B cell (primary cell): ENCODE data around the gene THY1.

Experiments
- EZH2 ChIP-seq: IDR thresholded peaks from 2 replicates; pipeline ENCODE4 v1.6.1; 2012; ENCODE audit warnings: borderline replicate concordance, low read depth, mild to moderate bottlenecking, moderate library complexity, low read length; ENCODE audit not compliant: insufficient read depth, poor library complexity, severe bottlenecking
- TF ChIP-seq, protein P1 (sequence below): fragments of 200-600 bp; IDR thresholded peaks from one replicate; pipeline ENCODE4 v1.8.0; 2022; ENCODE audit warnings: antibody characterized with exemption, mild to moderate bottlenecking

DNA sequence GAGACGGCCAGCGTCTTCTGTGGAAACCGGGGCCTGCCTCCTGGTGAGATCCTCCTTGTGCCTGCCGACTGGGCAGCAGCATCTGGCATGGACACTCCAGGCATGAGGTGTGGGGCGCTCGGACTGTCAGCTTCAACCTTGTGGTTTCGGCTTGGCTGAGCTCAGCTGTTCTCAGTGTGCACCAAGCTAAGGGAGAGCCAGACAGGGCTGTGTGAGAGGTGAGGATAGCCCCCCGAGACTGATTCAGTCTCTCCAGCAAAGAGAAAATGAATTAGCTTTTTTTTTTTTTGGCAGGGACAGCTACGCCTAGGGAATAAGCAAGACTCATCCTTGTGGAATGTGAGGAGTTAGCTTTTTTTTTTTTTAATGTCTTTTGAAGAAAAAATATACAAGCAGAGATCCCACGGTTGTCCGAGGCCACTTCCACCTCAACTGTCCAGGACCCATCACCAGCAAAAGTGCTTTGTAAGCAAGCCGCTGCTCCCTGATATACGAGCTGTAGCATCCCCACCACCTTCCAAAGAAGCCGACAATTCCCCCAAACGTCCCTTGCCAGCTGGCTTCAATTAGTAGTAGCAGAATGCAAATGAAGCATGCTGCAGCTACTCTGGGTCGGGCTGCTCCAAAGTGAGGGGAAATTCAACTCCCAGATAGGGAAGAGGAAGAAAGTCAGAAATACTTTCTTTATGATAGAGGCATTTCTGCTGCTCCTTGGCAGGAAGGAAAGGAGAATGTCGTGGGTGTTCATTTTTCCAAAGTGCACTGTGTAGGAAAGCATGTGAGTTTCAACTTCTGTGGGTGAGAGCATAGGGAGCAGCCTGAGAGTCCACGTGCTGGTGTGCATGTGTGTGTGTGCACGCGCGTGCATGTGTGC, 9.7 kb upstream of the THY1 start:
- TF ChIP-seq, protein P1, sequence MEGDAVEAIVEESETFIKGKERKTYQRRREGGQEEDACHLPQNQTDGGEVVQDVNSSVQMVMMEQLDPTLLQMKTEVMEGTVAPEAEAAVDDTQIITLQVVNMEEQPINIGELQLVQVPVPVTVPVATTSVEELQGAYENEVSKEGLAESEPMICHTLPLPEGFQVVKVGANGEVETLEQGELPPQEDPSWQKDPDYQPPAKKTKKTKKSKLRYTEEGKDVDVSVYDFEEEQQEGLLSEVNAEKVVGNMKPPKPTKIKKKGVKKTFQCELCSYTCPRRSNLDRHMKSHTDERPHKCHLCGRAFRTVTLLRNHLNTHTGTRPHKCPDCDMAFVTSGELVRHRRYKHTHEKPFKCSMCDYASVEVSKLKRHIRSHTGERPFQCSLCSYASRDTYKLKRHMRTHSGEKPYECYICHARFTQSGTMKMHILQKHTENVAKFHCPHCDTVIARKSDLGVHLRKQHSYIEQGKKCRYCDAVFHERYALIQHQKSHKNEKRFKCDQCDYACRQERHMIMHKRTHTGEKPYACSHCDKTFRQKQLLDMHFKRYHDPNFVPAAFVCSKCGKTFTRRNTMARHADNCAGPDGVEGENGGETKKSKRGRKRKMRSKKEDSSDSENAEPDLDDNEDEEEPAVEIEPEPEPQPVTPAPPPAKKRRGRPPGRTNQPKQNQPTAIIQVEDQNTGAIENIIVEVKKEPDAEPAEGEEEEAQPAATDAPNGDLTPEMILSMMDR = no peak
- no peak for TF ChIP-seq EZH2
